ENCODE results near the gene RNGTT. TPM values are rescaled to one million over a fixed set of nuclear protein-coding genes. Genes with fewer than 3 reads are reported as not detected.
A peak's percentile ranks its signal among the peaks of the same experiment; 100 is the strongest.

Gene RNGTT
- total and polyA plus RNA-seq, 8 donors: 1.8 to 31.6 (median 5.8) TPM

DNA sequence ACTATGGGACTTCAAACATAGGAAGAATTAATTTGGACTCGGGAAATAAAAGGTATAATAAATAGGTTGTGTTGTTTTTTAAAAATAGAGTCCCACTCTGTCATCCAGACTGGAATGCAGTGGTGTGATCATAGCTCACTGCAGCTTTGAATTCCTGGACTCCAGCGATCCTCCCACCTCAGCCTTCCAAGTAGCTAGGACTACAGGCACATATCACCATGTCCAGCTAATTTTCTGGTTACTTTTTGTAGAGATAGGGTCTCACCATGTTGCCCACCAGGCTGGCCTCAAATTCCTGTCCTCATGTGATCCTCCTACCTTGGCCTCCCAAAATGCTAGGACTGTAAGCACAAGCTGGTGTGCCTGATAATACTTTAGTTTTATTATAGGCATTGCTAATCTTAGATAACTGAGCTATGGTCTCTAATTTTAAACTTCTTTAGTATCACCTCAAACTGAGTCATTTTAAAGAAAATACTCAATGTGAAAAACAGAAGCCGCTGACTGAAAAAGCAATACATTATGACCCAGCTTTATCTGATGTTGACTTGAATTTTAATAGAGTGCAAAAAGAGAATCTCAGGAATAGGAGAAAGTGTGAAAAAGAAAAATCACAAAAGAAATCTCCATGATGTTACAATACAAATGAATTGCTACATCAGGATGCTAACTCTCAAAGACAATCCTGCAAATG is 251.0 kb downstream of the RNGTT start:
- 87 to 95% (median 94%) methylated on average over 3 of the region's 3 CpGs for WGBS, 5 donors
- Histone ChIP-seq H3K27ac (no peak overlapping the region), H3K9me3 (no peaks in the 10 kb centered on the region), H3K4me3 (no peak overlapping the region), H3K27me3 (no peaks in the 10 kb centered on the region), H3K4me1 (no peaks in the 10 kb centered on the region), H3K36me3 (no peaks in the 10 kb centered on the region)
- intact Hi-C loops (cut with DNase I; ENCODE audit: low total_unique reads): no loop called here
- DNase-seq: no peak
- no peak for TF ChIP-seq POLR2AphosphoS5 (IDR thresholded peaks at IDR 0.05)
- no peak for TF ChIP-seq CTCF (IDR thresholded peaks at IDR 0.05)
- no peak for TF ChIP-seq POLR2A (IDR thresholded peaks at IDR 0.05)

DNA sequence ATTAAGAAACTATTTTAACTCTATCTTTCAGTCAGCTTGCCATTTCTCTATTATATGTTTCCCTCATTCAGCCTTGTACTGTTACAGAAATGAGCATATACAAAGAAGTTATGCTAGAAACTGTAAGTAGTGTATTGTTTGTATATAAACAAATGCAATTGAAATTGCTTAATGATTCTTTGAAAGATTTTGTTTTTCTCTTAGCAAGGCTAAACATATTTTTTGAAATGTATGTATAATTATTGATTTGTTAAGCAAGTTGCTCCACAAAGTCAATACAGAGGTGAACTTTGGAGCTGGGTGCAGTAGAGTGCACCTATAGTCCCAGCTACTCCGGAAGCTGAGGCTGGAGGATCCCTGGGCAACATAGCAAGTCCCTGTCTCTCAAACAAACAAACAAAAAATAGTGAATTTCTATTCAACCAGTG is 253.6 kb downstream of the RNGTT start:
- Histone ChIP-seq H3K27me3 (no peaks in the 10 kb centered on the region), H3K27ac (no peak overlapping the region), H3K4me1 (no peaks in the 10 kb centered on the region), H3K36me3 (no peaks in the 10 kb centered on the region), H3K4me3 (no peak overlapping the region), H3K9me3 (no peaks in the 10 kb centered on the region)
- peak in 1 of 2 donors; percentile 38 for DNase-seq
- TF ChIP-seq EP300 (IDR thresholded peaks at IDR 0.05): no peak
- TF ChIP-seq POLR2A (IDR thresholded peaks at IDR 0.05): no peak
- no peak for TF ChIP-seq CTCF (IDR thresholded peaks at IDR 0.05)
- TF ChIP-seq POLR2AphosphoS5 (IDR thresholded peaks at IDR 0.05): no peak
- intact Hi-C loops (cut with DNase I; ENCODE audit: low total_unique reads): no loop called here
- WGBS, 5 donors: 54 to 92% (median 80%) methylated on average over 1 of the region's 1 CpG

- no peaks in the 10 kb centered on the region for H3K4me1 ChIP-seq
- H3K9me3 ChIP-seq: no peaks in the 10 kb centered on the region
- H3K27me3 ChIP-seq: no peaks in the 10 kb centered on the region
- WGBS, 5 donors: 94 to 96% (median 95%) methylated on average over 3 of the region's 3 CpGs
- no peaks in the 10 kb centered on the region for H3K36me3 ChIP-seq
- intact Hi-C loops (cut with DNase I; ENCODE audit: low total_unique reads): no loop called here
- no peak overlapping the region for H3K27ac ChIP-seq
- TF ChIP-seq EP300 (IDR thresholded peaks at IDR 0.05) (no peak), CTCF (IDR thresholded peaks at IDR 0.05) (no peak), POLR2A (IDR thresholded peaks at IDR 0.05) (no peak), POLR2AphosphoS5 (IDR thresholded peaks at IDR 0.05) (no peak)
- DNase-seq: no peak
- no peak overlapping the region for H3K4me3 ChIP-seq
Observed at GRCh38 chr6:88708197-88708744, 255.1 kb downstream of the RNGTT start.

- Histone ChIP-seq H3K27ac (no peak overlapping the region), H3K4me1 (no peaks in the 10 kb centered on the region), H3K4me3 (no peak overlapping the region), H3K9me3 (no peaks in the 10 kb centered on the region), H3K36me3 (no peaks in the 10 kb centered on the region), H3K27me3 (no peaks in the 10 kb centered on the region)
- intact Hi-C loops (cut with DNase I; ENCODE audit: low total_unique reads): no loop called here
- TF ChIP-seq POLR2A (IDR thresholded peaks at IDR 0.05): no peak
- no peak for TF ChIP-seq POLR2AphosphoS5 (IDR thresholded peaks at IDR 0.05)
- TF ChIP-seq EP300 (IDR thresholded peaks at IDR 0.05): no peak
- no peak for TF ChIP-seq CTCF (IDR thresholded peaks at IDR 0.05)
- no peak for DNase-seq
Observed at GRCh38 chr6:88705601-88706000, 257.8 kb downstream of the RNGTT start.
